OCI-LY1 (cell line): ENCODE measurements around the gene TRAK1.

ENCODE experiments used
- EZH2 ChIP-seq: fragments of 200-600 bp; sonication (generic), shearing (Covaris generic); IDR thresholded peaks from 2 replicates; pipeline ENCODE4 v1.8.0; 2017; ENCODE audit warnings: borderline replicate concordance, mixed run types, mild to moderate bottlenecking, antibody characterized with exemption, low read length, moderate library complexity, mixed read lengths
- TF ChIP-seq, protein P1 (sequence below): fragments of 200-600 bp; sonication (generic), shearing (Covaris generic); IDR thresholded peaks from 2 replicates; pipeline ENCODE4 v1.5.1; 2017; ENCODE audit warnings: mild to moderate bottlenecking, antibody characterized with exemption, low read length, moderate library complexity, mixed read lengths

DNA sequence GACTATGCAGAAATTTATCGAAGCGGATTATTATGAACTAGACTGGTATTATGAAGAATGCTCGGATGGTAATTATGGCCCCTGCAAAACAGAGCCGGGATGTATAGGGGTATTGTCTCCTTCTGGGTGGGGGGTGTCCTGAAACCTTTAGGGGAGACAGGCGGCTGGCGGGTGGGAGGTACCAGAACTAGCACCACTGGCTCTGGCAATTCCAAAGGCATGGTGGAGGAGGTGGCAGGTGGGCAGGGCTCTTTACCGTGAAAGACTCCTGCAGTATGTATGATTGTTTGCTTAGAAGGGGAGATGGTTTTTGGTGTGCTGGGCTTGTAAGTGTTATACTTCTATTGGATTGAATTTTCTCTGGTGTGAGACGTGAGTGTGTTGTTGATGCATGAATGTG lies 58.4 kb downstream of the TRAK1 start:
- TF ChIP-seq, protein P1, sequence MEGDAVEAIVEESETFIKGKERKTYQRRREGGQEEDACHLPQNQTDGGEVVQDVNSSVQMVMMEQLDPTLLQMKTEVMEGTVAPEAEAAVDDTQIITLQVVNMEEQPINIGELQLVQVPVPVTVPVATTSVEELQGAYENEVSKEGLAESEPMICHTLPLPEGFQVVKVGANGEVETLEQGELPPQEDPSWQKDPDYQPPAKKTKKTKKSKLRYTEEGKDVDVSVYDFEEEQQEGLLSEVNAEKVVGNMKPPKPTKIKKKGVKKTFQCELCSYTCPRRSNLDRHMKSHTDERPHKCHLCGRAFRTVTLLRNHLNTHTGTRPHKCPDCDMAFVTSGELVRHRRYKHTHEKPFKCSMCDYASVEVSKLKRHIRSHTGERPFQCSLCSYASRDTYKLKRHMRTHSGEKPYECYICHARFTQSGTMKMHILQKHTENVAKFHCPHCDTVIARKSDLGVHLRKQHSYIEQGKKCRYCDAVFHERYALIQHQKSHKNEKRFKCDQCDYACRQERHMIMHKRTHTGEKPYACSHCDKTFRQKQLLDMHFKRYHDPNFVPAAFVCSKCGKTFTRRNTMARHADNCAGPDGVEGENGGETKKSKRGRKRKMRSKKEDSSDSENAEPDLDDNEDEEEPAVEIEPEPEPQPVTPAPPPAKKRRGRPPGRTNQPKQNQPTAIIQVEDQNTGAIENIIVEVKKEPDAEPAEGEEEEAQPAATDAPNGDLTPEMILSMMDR, result no peak
- TF ChIP-seq EZH2, result no peak
